Thyroid gland (tissue), 4 donors: ENCODE measurements around the gene MGLL. TPM values are rescaled to one million over a fixed set of nuclear protein-coding genes. Genes with fewer than 3 reads are reported as not detected.

Experiments used
- DNase-seq, 2 donors: peaks; one replicate each; pipeline ENCODE4 v3.0.0-alpha.2; 2019
- H3K27ac ChIP-seq, 3 donors: fragments of 200-600 bp; sonication (generic); 1 replicate in 2 of 3; 2 replicates in 1 of 3; pipeline ENCODE4 v1.5.1; 2016 to 2019; ENCODE audit warnings: mild to moderate bottlenecking in 1 of 3, moderate library complexity in 1 of 3
- H3K27me3 ChIP-seq: fragments of 200-600 bp; sonication (generic); one replicate; pipeline ENCODE4 v1.5.1; 2019
- H3K36me3 ChIP-seq, 2 donors: fragments of 200-600 bp; sonication (generic); one replicate each; pipeline ENCODE4 v1.5.1; 2016 to 2019
- H3K4me1 ChIP-seq, 2 donors: fragments of 200-600 bp; sonication (generic); one replicate each; pipeline ENCODE4 v1.5.1; 2017 to 2019
- H3K4me3 ChIP-seq, 3 donors: fragments of 200-600 bp; sonication (generic); replicated peaks in 1 of 3; 1 replicate in 2 of 3; 2 replicates in 1 of 3; pipeline ENCODE4 v1.5.1; 2016; ENCODE audit warnings: mild to moderate bottlenecking in 1 of 3
- H3K9me3 ChIP-seq: fragments of 200-600 bp; sonication (generic); one replicate; pipeline ENCODE4 v1.5.1; 2017
- CTCF ChIP-seq, 6 experiments: fragments of 200-600 bp in 3 of 6; fragments of 450-650 bp in 3 of 6; sonication (generic) in 3 of 6; IDR thresholded peaks; one replicate each; pipeline ENCODE4 v1.5.1; 2016 to 2019; ENCODE audit warnings: antibody characterized with exemption in 6 of 6, mild to moderate bottlenecking in 2 of 6, inconsistent platforms in 1 of 6, moderate library complexity in 1 of 6
- POLR2A ChIP-seq, 2 donors: fragments of 450-650 bp; IDR thresholded peaks; one replicate each; pipeline ENCODE4 v1.6.1; 2017; ENCODE audit warnings: antibody characterized with exemption in 2 of 2, mild to moderate bottlenecking in 2 of 2, moderate library complexity in 1 of 2
- WGBS, 2 donors: methylation state at CpG; one replicate each; pipeline ENCODE4 v1.1.5; 2017; 5-methylcytosine and 5-hydroxymethylcytosine counted together
- intact Hi-C: fragments of 100-400 bp; cut with DNase I; formaldehyde crosslinking; loops from one replicate; pipeline ENCODE4 v1.15.1; 2023
- total RNA-seq, 4 donors: library from RNA; depleted of rRNA; stranded (reverse); fragments of >200 nt; gene quantifications; one replicate each; pipeline ENCODE4 v1.2.3, GENCODE V29; 2016

MGLL gene
- total RNA-seq, 4 donors from 2014 or later = 12.4 to 24.7 (median 18.4) TPM

GRCh38 chr3:127701280-127701911 is 120.9 kb downstream of the MGLL start:
- Histone ChIP-seq H3K4me3 (no peak overlapping the region), H3K36me3 (no peaks in the 10 kb centered on the region), H3K27ac (peak overlapping the region in 1 of 3 donors; percentile 57), H3K27me3 (no peaks in the 10 kb centered on the region), H3K9me3 (no peaks in the 10 kb centered on the region), H3K4me1 (peaks cover 15 to 43% of the 10 kb centered on the region in 2 donors)
- TF ChIP-seq POLR2A (IDR thresholded peaks at IDR 0.05) = no peak
- no peak for TF ChIP-seq CTCF (IDR thresholded peaks at IDR 0.05)
- no peak for DNase-seq
- intact Hi-C loops = no loop called here
- WGBS, 2 donors = 81 to 86% methylated on average over 11 of the region's 11 CpGs

- Histone ChIP-seq H3K4me3 (no peak overlapping the region), H3K4me1 (peaks cover 15 to 44% of the 10 kb centered on the region in 2 donors), H3K27ac (peak overlapping the region in 1 of 3 donors; percentile 13), H3K36me3 (no peaks in the 10 kb centered on the region), H3K9me3 (no peaks in the 10 kb centered on the region), H3K27me3 (no peaks in the 10 kb centered on the region)
- TF ChIP-seq POLR2A (IDR thresholded peaks at IDR 0.05) (no peak), CTCF (IDR thresholded peaks at IDR 0.05) (no peak)
- intact Hi-C loops = no loop called here
- no peak for DNase-seq
- WGBS, 2 donors = 79 to 85% methylated on average over 5 of the region's 5 CpGs
Measured at GRCh38 chr3:127700406-127700805, 121.9 kb downstream of the MGLL start.

GRCh38 chr3:127699416-127700300 is 122.7 kb downstream of the MGLL start:
- Histone ChIP-seq H3K36me3 (no peaks in the 10 kb centered on the region), H3K27ac (peak overlapping the region in 1 of 3 donors; percentile 13), H3K4me3 (no peak overlapping the region), H3K9me3 (no peaks in the 10 kb centered on the region), H3K4me1 (peaks cover 15 to 44% of the 10 kb centered on the region in 2 donors), H3K27me3 (no peaks in the 10 kb centered on the region)
- no peak for DNase-seq
- TF ChIP-seq CTCF (IDR thresholded peaks at IDR 0.05) (no peak), POLR2A (IDR thresholded peaks at IDR 0.05) (no peak)
- WGBS, 2 donors = 76 to 83% methylated on average over 9 of the region's 9 CpGs
- intact Hi-C loops = no loop called here

GRCh38 chr3:127698691-127699415 is 123.5 kb downstream of the MGLL start:
- Histone ChIP-seq H3K27ac (peak overlapping the region; percentile 29 to 93 (median 87)), H3K4me3 (no peak overlapping the region), H3K27me3 (no peaks in the 10 kb centered on the region), H3K4me1 (peaks cover 15 to 44% of the 10 kb centered on the region in 2 donors), H3K9me3 (no peaks in the 10 kb centered on the region), H3K36me3 (no peaks in the 10 kb centered on the region)
- intact Hi-C loops = no loop called here
- no peak for DNase-seq
- no peak for TF ChIP-seq POLR2A (IDR thresholded peaks at IDR 0.05)
- TF ChIP-seq CTCF (IDR thresholded peaks at IDR 0.05) = no peak
- 85 to 89% methylated on average over 6 of the region's 6 CpGs for WGBS, 2 donors
